AG04450 (cell line): ENCODE results near the gene HSH2D. TPM values are rescaled to one million over a fixed set of nuclear protein-coding genes. Genes with fewer than 3 reads are reported as not detected.

Source experiments
- CTCF ChIA-PET: fragments of 300-600, 350-600 bp; formaldehyde crosslinking; extraction: SDS; loops from one replicate; lab custom pipeline; 2022; ENCODE audit warnings: antibody characterized with exemption, inconsistent platforms; lab: Charles Lee
- POLR2A ChIA-PET: fragments of 350-600 bp; formaldehyde crosslinking; extraction: SDS; loops from one replicate; lab custom pipeline; 2021; ENCODE audit warnings: antibody characterized with exemption, inconsistent platforms; lab: Yijun Ruan, JAX
- DNase-seq: peaks from one replicate; pipeline ENCODE4 v3.0.0-alpha.2; 2011; ENCODE audit warnings: low read depth, low spot score
- H3K27ac ChIP-seq: one replicate; pipeline ENCODE4 v1.5.1; 2012; ENCODE audit warnings: low read depth, low read length, control low read depth
- H3K27me3 ChIP-seq: one replicate; pipeline ENCODE4 v1.6.0; 2012; ENCODE audit warnings: low read length; ENCODE audit not compliant: control insufficient read depth, insufficient read depth
- H3K4me3 ChIP-seq: 2 replicates; pipeline ENCODE4 v1.5.1; 2011; ENCODE audit warnings: mild to moderate bottlenecking, low read depth, low read length, control low read depth
- H3K9me3 ChIP-seq: 2 replicates; pipeline ENCODE4 v1.5.1; 2012; ENCODE audit warnings: low read length; ENCODE audit not compliant: control insufficient read depth, insufficient read depth
- CTCF ChIP-seq: IDR thresholded peaks from 2 replicates; pipeline ENCODE4 v1.5.1; 2011; ENCODE audit warnings: low read depth, low read length, control low read depth, inconsistent platforms
- polyA plus RNA-seq: library from polyadenylated mRNA; depleted of rRNA; stranded (reverse); fragments of >200 nt; gene quantifications from 2 replicates; pipeline ENCODE4 v1.2.3, GENCODE V29; 2011

Gene HSH2D
- polyA plus RNA-seq, 1 experiment = not detected

- no peak overlapping the region for H3K27ac ChIP-seq
- H3K27me3 ChIP-seq = peaks cover 11% of the 10 kb centered on the region
- no peak overlapping the region for H3K4me3 ChIP-seq
- POLR2A ChIA-PET = no interaction called here
- H3K9me3 ChIP-seq = no peaks in the 10 kb centered on the region
- no peak for DNase-seq
- CTCF ChIA-PET = no interaction called here
- no peak for TF ChIP-seq CTCF
These were observed 2.6 kb downstream of the HSH2D start for GRCh38 chr19:16146112-16146511.

- no peak for TF ChIP-seq CTCF
- POLR2A ChIA-PET = interaction anchor here (0.8 kb wide), 1 partner anchor 37 kb away, joined by 4 read pairs; no protein-coding TSS in a partner anchor
- no peak for DNase-seq
- CTCF ChIA-PET = no interaction called here
- H3K4me3 ChIP-seq = no peak overlapping the region
- peaks cover 7% of the 10 kb centered on the region for H3K9me3 ChIP-seq
- no peak overlapping the region for H3K27ac ChIP-seq
- peaks cover 11% of the 10 kb centered on the region for H3K27me3 ChIP-seq
These were observed 5.2 kb downstream of the HSH2D start for GRCh38 chr19:16148443-16149229.

- TF ChIP-seq CTCF = no peak
- peaks cover 3% of the 10 kb centered on the region for H3K27me3 ChIP-seq
- H3K4me3 ChIP-seq = no peak overlapping the region
- no peak overlapping the region for H3K27ac ChIP-seq
- H3K9me3 ChIP-seq = peaks cover 10% of the 10 kb centered on the region
- ChIA-PET POLR2A (interaction anchor here (0.6 kb wide), 1 partner anchor 75 kb away, joined by 7 read pairs; no protein-coding TSS in a partner anchor), CTCF (no interaction called here)
- DNase-seq = no peak
These were observed 10.3 kb downstream of the HSH2D start for GRCh38 chr19:16153582-16154336.

GRCh38 chr19:16154557-16154956 is 11.1 kb downstream of the HSH2D start:
- ChIA-PET POLR2A (no interaction called here), CTCF (no interaction called here)
- Histone ChIP-seq H3K27me3 (peaks cover 3% of the 10 kb centered on the region), H3K27ac (no peak overlapping the region), H3K9me3 (peaks cover 10% of the 10 kb centered on the region), H3K4me3 (no peak overlapping the region)
- no peak for DNase-seq
- no peak for TF ChIP-seq CTCF

GRCh38 chr19:16155128-16155527 is 11.6 kb downstream of the HSH2D start:
- TF ChIP-seq CTCF = no peak

More at GRCh38 chr19:16155128-16155527, 11.6 kb downstream of the HSH2D start:
- Histone ChIP-seq H3K27me3 (peaks cover 3% of the 10 kb centered on the region), H3K4me3 (no peak overlapping the region), H3K9me3 (peaks cover 10% of the 10 kb centered on the region), H3K27ac (no peak overlapping the region)
- CTCF ChIA-PET = no interaction called here
- DNase-seq = no peak
- POLR2A ChIA-PET = no interaction called here
